HepG2 (cell line): ENCODE results near the gene PCBD1. TPM values are rescaled to one million over a fixed set of nuclear protein-coding genes. Genes with fewer than 3 reads are reported as not detected.

Source experiments
- HDAC2 ChIP-seq: sonication (generic); formaldehyde crosslinking; IDR thresholded peaks from 2 replicates; pipeline ENCODE4 v1.4.0; 2020; ENCODE audit warnings: missing genetic modification reagents
- HNF4G ChIP-seq, 2 experiments: sonication (generic) in 1 of 2; formaldehyde crosslinking in 1 of 2; IDR thresholded peaks; 2 replicates each; pipeline versions ENCODE4 v1.4.0 to v1.6.1; 2011 to 2020; ENCODE audit warnings: borderline replicate concordance in 2 of 2, low read depth in 2 of 2, mild to moderate bottlenecking in 2 of 2, low read length in 1 of 2, missing genetic modification reagents in 1 of 2, moderate library complexity in 1 of 2
- JUN ChIP-seq: sonication (generic); formaldehyde crosslinking; IDR thresholded peaks from 2 replicates; pipeline ENCODE4 v1.4.0; 2020; ENCODE audit warnings: mild to moderate bottlenecking, missing genetic modification reagents
- POLR2G ChIP-seq: fragments of 200-400 bp; formaldehyde crosslinking; IDR thresholded peaks from 2 replicates; pipeline ENCODE4 v1.6.1; 2018; ENCODE audit warnings: mild to moderate bottlenecking, low read depth, low read length, moderate library complexity
- PRPF4 ChIP-seq: fragments of 200-400 bp; formaldehyde crosslinking; IDR thresholded peaks from 2 replicates; pipeline ENCODE4 v1.6.1; 2016; ENCODE audit warnings: low read length, low read depth; ENCODE audit not compliant: poor library complexity, severe bottlenecking
- SP2 ChIP-seq: sonication (generic); formaldehyde crosslinking; IDR thresholded peaks from 2 replicates; pipeline ENCODE4 v1.5.1; 2020; ENCODE audit warnings: mild to moderate bottlenecking, missing genetic modification reagents
- ZBTB20 ChIP-seq: sonication (generic); formaldehyde crosslinking; IDR thresholded peaks from 2 replicates; pipeline ENCODE4 v1.8.1; 2023; ENCODE audit warnings: missing genetic modification reagents, low read depth, mild to moderate bottlenecking, borderline replicate concordance
- ZKSCAN1 ChIP-seq: fragments of 150-350 bp; IDR thresholded peaks from 2 replicates; pipeline ENCODE4 v1.6.1; 2014; ENCODE audit warnings: low read length
- ZNF34 ChIP-seq: sonication (generic); formaldehyde crosslinking; IDR thresholded peaks from 2 replicates; pipeline ENCODE4 v1.4.0; 2020; ENCODE audit warnings: mild to moderate bottlenecking, missing genetic modification reagents, borderline replicate concordance
- ZNF589 ChIP-seq: sonication (generic); formaldehyde crosslinking; conservative IDR thresholded peaks from 2 replicates; pipeline ENCODE4 v1.8.0; 2022; ENCODE audit warnings: mild to moderate bottlenecking, moderate library complexity, missing genetic modification reagents
- ZNF724P ChIP-seq: sonication (generic); formaldehyde crosslinking; IDR thresholded peaks from 2 replicates; pipeline ENCODE4 v1.8.0; 2022; ENCODE audit warnings: missing genetic modification reagents, borderline replicate concordance
- polyA plus RNA-seq, 8 experiments: library from polyadenylated mRNA; depleted of rRNA in 3 of 8; stranded (reverse) in 7 of 8; unstranded in 1 of 8; fragments of >200 nt; fragmentation: Illumina TruSeq in 4 of 8; extraction: Trizol in 4 of 8; gene quantifications; 2 replicates each; pipeline versions ENCODE4 v1.2.1 to v1.2.3, GENCODE V29; 2011 to 2016; ENCODE audit warnings: low read depth in 4 of 8, missing spikeins in 1 of 8, mixed read lengths in 1 of 8; ENCODE audit not compliant: insufficient read depth in 1 of 8
- total RNA-seq, 5 experiments: library from RNA; depleted of rRNA; stranded (reverse); fragments of >200 nt; fragmentation: Illumina TruSeq; extraction: Trizol; gene quantifications; 2 replicates each; pipeline ENCODE4 v1.2.3, GENCODE V29; 2016; ENCODE audit warnings: low read depth in 1 of 5
- TF ChIP-seq, protein P1 (sequence below): IDR thresholded peaks from 2 replicates; pipeline ENCODE4 v1.6.1; 2016
- TF ChIP-seq, protein P2 (sequence below): sonication (generic); formaldehyde crosslinking; IDR thresholded peaks from 2 replicates; pipeline ENCODE4 v1.5.1; 2020; ENCODE audit warnings: mild to moderate bottlenecking, missing genetic modification reagents, borderline replicate concordance
- TF ChIP-seq, protein P3 (sequence below): IDR thresholded peaks from 2 replicates; pipeline ENCODE4 v1.6.1; 2016; ENCODE audit warnings: missing compliant biosample characterization, missing genetic modification reagents, borderline replicate concordance
- TF ChIP-seq, protein P4 (sequence below), 2 experiments: sonication (generic) in 1 of 2; formaldehyde crosslinking in 1 of 2; IDR thresholded peaks; 2 replicates each; pipeline versions ENCODE4 v1.5.1 to v1.6.1; 2011 to 2020; ENCODE audit warnings: borderline replicate concordance in 1 of 2, low read depth in 1 of 2, low read length in 1 of 2, mild to moderate bottlenecking in 1 of 2, missing genetic modification reagents in 1 of 2, moderate library complexity in 1 of 2
- TF ChIP-seq, protein P5 (sequence below): sonication (generic); formaldehyde crosslinking; IDR thresholded peaks from 2 replicates; pipeline ENCODE4 v1.4.0; 2020; ENCODE audit warnings: missing genetic modification reagents

The PCBD1 gene
- total and polyA plus RNA-seq, 2 of the 13 experiments (the other 11 are each of a cell fraction or from before 2014, with no cell fraction given): 95.3 to 168 TPM

DNA sequence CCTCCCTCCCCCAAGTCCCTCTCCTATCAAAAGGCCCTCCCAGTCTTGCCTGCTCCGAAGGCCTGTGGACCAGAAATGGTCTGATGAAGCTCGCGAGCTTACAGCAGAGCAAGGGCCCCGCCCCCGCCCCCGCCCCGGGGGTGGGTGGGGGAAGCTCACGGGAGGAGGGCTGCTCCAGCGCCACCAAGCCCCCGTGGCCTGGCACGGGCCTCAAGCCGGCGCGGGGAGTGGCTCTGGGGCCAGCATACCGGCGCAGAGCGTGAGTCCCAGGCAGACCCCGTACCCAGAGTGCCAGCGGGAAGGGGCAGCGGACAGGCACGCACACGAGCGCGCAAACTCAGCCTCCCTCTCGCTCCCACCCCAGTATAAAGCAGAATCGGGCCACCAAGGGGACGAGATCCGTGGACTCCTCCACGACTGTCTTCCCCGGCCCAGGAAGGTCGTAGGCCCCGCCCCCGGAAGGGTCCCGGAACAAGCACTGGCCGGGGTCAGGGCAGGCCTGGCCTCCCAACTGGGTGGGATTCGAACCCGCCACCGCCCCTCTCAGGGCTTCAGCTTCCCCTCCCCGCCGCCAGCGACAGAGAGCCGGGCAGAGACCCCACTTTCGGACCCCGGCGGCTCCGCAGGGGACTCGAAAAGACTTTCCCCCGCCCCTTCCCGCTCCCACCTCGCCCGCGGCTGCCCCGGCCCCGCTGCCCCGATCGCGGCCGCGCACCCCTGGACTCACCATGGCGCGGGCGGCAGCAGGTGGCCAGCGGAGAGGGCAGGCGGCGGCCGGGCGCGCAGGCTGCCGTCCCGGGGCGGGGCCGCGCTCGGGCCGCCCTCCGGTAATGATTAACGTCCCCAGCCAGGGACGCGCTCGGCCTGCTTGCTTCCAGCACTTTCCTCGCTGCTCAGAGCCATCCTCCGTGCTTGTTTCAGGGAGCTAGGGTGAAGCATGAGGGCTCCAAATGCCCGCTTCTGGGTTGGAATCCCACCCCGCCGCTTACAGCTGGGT is at the start of gene PCBD1 (continued):
- TF ChIP-seq, protein P1, sequence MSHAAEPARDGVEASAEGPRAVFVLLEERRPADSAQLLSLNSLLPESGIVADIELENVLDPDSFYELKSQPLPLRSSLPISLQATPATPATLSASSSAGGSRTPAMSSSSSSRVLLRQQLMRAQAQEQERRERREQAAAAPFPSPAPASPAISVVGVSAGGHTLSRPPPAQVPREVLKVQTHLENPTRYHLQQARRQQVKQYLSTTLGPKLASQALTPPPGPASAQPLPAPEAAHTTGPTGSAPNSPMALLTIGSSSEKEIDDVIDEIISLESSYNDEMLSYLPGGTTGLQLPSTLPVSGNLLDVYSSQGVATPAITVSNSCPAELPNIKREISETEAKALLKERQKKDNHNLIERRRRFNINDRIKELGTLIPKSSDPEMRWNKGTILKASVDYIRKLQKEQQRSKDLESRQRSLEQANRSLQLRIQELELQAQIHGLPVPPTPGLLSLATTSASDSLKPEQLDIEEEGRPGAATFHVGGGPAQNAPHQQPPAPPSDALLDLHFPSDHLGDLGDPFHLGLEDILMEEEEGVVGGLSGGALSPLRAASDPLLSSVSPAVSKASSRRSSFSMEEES (CRISPR knock-in tag): no peak
- TF ChIP-seq POLR2G (peak; percentile 55), JUN (CRISPR knock-in tag) (0 out of 2 replicates have a peak, but pooled peaks have one; percentile 41), ZNF724P (CRISPR knock-in tag) (0 out of 2 replicates have a peak, but pooled peaks have one; percentile 17), ZKSCAN1 (no peak), PRPF4 (no peak), ZNF589 (peak; percentile 61), HNF4G (IDR thresholded peaks at IDR 0.05; ENCODE audit: borderline replicate concordance, low read depth, low read length) (no peak), HNF4G (CRISPR knock-in tag; IDR thresholded peaks at IDR 0.05; ENCODE audit: borderline replicate concordance, low read depth) (0 out of 2 replicates have a peak, but pooled peaks have one; percentile 25), ZNF34 (CRISPR knock-in tag) (peak; percentile 89; the same call in 1 of the 2 replicates), SP2 (CRISPR knock-in tag) (0 out of 2 replicates have a peak, but pooled peaks have one; percentile 13), HDAC2 (CRISPR knock-in tag) (no peak), ZBTB20 (0 out of 2 replicates have a peak, but pooled peaks have one; percentile 76)
- TF ChIP-seq, protein P2, sequence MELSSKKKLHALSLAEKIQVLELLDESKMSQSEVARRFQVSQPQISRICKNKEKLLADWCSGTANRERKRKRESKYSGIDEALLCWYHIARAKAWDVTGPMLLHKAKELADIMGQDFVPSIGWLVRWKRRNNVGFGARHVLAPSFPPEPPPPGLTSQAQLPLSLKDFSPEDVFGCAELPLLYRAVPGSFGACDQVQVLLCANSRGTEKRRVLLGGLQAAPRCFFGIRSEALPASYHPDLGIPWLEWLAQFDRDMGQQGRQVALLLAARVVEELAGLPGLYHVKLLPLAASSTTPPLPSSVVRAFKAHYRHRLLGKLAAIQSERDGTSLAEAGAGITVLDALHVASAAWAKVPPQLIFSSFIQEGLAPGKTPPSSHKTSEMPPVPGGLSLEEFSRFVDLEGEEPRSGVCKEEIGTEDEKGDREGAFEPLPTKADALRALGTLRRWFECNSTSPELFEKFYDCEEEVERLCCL (CRISPR knock-in tag): peak; percentile 90; the same call in 1 of the 2 replicates
- TF ChIP-seq, protein P3, sequence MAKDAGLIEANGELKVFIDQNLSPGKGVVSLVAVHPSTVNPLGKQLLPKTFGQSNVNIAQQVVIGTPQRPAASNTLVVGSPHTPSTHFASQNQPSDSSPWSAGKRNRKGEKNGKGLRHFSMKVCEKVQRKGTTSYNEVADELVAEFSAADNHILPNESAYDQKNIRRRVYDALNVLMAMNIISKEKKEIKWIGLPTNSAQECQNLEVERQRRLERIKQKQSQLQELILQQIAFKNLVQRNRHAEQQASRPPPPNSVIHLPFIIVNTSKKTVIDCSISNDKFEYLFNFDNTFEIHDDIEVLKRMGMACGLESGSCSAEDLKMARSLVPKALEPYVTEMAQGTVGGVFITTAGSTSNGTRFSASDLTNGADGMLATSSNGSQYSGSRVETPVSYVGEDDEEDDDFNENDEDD: peak; percentile 81; the same call in 1 of the 2 replicates
- TF ChIP-seq, protein P4, sequence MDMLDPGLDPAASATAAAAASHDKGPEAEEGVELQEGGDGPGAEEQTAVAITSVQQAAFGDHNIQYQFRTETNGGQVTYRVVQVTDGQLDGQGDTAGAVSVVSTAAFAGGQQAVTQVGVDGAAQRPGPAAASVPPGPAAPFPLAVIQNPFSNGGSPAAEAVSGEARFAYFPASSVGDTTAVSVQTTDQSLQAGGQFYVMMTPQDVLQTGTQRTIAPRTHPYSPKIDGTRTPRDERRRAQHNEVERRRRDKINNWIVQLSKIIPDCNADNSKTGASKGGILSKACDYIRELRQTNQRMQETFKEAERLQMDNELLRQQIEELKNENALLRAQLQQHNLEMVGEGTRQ (IDR thresholded peaks at IDR 0.05; ENCODE audit: low read depth, low read length): no peak
- TF ChIP-seq, protein P4 (CRISPR knock-in tag; IDR thresholded peaks at IDR 0.05; ENCODE audit: borderline replicate concordance): peak; percentile 35; the same call in 1 of the 2 replicates
- TF ChIP-seq, protein P5, sequence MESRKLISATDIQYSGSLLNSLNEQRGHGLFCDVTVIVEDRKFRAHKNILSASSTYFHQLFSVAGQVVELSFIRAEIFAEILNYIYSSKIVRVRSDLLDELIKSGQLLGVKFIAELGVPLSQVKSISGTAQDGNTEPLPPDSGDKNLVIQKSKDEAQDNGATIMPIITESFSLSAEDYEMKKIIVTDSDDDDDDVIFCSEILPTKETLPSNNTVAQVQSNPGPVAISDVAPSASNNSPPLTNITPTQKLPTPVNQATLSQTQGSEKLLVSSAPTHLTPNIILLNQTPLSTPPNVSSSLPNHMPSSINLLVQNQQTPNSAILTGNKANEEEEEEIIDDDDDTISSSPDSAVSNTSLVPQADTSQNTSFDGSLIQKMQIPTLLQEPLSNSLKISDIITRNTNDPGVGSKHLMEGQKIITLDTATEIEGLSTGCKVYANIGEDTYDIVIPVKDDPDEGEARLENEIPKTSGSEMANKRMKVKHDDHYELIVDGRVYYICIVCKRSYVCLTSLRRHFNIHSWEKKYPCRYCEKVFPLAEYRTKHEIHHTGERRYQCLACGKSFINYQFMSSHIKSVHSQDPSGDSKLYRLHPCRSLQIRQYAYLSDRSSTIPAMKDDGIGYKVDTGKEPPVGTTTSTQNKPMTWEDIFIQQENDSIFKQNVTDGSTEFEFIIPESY (CRISPR knock-in tag): no peak
